Activated T-cell treated with anti-CD3 and anti-CD28 coated beads, Interleukin-2, amount 50 U/mL, for 1 hour (primary cell): Measurements from ENCODE around the gene HOXB4.
"Not testable (repeated sequence)": the region's sequence is repeated elsewhere in the genome, so short reads cannot be mapped to it uniquely, and the experiment has no call there.

Experiments used
- DNase-seq: peaks from one replicate; pipeline ENCODE4 v3.0.0-alpha.2; 2020

HOXB4 gene

DNA sequence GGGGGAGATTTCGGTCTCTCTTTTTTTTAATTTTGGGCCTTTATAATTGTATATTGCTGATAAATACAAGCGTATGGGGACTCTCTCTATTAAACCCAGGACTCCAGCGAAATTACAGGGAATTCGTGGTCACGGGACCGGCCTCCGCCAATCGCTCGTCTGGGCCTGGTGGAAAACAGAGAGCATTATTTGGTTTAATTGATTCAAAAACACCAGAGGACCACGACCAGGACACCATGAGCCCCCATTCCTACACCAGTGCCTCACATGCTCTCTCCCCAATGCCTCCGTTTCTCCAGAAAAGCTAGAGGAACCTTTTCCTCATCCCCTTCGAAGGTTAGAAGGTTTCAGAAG is 33.2 kb downstream of the HOXB4 start, which contains the start of gene HOXB2:
HOXB2 (minus strand) TSS at position 88 of the 354 bp plus-strand sequence. CDS start 198 bp downstream, outside the sequence.
- no peak for DNase-seq

DNA sequence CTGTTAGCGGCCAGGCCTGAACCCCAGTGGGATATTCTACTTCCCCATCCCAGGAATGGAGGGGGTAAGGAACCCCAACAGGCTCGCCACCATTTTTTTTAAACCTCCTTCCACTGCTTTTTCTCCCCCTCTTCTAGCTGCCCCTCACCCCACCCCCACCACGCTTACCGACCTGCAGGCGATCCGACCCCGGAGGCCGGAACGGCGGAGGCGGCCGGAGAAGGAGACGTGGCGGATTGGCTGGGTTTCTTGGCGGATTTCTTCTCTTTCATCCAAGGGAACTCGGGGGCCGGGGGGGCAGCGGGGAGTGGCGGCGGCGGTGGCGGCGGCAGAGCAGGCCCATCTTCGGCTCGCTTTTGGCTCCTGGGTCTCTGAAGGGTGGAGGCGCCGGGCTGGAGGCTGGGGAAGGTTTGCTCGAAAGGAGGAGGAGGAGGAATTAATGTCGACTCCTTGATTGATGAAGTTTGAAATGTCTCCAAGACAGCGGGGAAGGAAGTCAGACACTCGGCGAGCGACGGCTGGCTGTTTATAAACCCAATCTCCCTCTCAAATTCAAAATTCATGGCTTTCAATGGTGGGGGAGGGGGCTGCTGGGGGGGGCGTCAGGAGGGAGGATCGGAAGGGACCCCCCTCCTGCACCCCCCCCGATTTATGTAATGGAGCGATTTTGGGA is 33.7 kb downstream of the HOXB4 start:
- DNase-seq = peak; percentile 52

DNA sequence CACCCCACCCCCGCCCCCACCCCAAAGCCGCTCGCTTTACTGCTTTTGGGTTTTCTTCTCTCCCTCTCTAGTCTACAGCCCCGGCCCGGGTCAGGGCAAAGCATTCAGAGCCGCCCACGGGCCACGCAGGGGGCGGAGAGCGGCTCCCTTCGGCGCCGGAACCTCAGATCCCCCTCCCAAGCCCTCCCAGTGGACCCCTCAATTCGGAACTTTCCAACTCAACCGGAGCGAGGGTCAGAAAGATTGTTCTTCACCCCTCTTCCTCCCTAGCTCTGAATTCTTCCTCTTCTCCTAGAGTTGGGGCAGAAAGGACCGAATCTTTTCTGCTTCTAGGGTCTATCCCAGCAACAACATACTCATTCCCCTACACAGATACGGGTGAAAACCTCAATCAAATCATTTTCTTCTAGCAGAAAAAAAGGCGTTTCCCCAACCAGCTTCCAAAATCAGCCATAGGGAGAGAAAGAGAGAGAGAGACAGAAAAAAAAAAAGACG is 34.2 kb downstream of the HOXB4 start:
- DNase-seq = no peak

DNA sequence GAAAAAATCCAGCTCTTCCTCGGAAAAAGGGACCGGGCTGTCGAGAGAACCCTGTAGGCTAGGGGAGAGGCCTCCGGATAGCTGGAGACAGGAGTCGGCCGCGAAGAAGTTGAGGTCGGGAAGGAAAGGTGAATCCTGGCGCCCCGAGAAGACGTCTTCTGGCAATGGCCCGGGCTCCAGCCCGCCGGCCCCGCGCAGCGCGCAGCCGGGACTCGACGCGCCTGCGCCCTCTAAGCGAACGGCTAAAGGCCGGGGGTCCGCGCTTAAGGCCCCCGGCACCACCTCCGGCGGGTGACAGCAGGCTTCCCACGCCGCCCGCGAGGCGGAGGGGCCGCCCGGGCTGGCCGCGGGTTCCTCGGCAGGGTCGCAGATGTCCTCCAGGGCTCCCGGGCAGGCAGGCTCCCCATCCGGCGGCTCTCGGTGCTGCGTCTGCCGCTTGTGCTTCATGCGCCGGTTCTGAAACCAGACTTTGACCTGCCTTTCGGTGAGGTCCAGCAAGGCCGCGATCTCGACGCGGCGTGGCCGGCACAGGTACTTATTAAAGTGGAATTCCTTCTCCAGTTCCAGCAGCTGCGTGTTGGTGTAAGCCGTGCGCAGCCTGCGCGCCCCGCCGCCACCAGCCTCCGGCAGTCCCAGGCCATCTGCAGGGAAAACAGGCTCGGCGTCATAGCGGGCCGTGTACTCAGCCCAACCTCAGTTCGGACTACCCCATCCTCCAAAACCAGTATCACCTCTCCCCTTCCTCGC is 34.9 kb downstream of the HOXB4 start:
- DNase-seq = peak; percentile 72

DNA sequence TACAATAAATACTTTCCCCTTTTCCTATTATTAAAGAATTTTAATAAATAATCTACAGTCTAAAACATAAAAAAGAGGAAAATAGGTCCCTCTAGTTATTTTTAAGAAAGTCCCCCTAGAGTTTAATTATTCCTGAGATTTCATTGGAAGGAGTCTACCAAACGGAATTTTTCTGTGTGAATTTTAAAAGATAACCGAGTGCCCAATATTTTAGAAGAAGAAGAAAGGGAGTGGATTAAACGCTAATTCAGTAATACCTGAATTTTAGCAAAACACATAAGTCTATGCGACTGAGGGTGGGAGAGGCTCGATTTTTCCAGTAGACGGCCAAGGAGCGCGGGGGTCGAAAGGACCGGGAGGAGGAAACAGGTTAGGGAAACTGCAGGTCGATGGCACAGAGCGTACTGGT is 35.4 kb downstream of the HOXB4 start:
- DNase-seq = no peak

DNA sequence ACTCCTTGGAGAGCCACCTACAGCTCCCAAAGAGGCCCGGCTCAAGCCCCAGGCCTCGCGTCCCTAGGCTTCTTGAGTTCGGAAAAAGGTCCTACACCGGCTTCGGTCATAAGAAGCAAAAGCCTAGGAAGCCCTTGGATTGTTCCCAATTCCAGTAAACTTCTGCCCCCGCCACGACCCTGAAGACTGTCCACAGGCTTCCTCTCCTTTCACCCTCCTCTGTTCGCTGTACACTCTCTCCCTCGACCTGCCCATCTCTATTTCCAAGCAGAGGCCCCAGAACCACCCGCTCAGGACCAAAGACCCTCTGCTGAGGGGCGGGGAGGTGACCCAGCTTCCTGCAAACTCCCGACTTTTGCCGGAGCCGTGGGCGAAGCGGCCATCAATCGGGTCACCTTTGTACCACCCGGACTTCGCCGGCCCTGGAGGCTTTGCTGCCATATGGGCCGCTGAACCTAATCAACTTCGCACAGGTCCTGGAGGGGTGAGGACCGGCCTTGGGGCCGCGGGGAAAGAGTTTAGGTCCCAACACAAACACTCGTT is 36.0 kb downstream of the HOXB4 start:
- DNase-seq = peak; percentile 54

DNA sequence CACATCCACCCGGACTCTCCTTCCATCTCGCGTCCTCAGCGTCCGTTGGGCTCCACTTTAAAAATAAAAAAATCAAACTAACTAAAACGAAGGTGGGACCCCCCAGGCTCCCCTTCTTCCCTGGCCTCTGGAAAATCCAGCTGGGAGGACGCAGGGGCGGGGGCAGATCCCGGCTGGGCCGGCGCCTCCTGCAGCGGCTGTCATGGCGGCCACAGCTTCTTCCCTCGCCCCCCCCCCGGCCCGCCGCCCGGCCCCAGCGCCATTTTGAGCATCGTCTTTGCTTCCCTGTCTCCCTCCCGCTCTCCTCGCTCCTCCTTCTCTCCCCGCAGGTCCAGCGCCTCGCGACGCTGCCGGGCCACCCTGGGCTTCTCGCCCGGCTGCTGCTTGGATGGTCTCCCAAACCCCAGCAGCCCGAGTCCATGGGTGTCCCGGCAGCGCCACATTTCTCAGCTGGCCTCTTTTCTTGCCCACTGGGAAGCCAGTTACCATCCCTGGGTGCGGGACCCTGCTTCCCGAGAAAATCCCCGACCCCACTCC is 36.5 kb downstream of the HOXB4 start:
- DNase-seq = peak; percentile 63

DNA sequence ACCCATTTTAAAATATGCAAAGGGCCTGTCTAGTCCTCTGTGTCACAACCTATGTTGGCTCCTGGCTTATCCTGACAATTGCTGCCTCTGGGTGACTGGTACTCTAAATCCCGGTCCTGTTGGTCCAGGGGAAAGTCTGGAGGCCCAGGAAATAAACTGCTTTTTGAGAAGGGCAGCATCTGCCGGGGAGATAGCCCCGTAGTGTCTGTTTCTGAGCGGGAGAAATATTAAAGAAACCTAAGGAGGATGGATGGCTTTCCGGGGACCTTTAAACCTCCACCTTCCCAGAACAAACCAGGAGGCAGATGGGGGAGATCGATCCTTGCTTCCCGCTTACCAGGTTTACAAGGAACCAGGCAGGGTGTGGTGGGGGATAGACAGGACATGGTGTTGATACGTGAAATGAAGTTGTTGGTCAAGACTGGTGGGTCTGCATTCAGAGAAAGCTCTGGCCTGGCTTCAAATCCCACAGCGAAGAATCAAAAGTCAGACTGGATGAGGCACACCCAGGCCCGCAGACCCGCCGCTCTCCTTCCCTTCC is 37.0 kb downstream of the HOXB4 start:
- DNase-seq = peak; percentile 33

DNA sequence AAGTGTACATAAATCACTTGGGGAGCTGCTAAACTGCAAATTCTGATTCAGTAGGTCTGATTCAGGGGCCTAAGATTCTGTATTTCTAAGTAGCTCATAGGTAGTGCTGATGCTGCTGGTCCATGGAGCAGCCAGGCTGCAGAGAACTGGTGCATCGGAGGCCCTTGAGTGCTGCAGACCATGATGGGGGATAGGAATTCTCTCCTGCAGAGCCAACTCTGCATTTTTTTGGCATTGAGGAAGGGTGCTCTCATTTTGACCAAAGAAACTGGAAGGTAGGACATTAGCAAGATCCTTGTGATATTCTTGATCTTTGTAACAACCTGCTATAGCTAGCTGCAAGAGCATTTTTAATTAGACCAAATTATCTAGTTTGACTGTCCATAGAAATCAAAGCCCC is 37.9 kb downstream of the HOXB4 start:
- no peak for DNase-seq

DNA sequence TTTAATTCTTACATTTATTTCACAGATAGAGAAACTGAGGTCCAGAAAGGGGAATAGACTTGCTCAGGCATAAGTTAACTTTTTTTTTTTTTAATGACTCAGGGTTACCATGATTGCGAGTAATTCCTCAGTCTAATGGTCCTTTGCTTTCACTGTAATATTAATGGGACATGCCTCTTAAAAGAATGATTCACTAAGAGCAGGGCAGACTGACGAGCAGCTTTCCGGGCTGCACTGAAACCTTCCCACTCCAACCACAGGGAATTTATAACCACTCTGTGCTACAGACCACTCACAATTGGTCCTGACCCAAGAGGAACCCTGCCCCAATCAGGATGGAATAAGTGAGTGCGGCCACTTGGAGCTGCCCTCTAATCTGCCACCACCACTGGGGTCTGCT is 39.0 kb downstream of the HOXB4 start:
- DNase-seq = no peak

DNA sequence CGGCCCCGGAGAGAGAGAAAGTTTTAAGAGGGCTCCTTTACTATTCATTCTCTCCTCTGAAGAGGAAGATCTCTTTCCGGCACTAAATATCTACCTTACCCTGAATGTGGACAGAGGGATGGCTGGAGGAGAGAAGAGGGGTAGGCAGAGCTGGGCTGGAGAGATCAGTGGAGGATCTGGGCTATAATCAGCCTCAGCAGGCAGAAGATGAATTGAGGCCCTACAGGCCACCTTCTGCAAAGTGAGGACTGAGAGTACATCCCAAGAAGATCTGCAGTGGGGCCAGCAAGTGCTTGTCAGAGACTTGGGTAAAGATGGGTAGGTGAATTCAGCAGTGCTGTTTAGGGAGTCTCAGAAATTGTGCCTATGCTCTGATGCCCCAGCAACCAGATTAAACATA is 40.8 kb downstream of the HOXB4 start:
- no peak for DNase-seq

DNA sequence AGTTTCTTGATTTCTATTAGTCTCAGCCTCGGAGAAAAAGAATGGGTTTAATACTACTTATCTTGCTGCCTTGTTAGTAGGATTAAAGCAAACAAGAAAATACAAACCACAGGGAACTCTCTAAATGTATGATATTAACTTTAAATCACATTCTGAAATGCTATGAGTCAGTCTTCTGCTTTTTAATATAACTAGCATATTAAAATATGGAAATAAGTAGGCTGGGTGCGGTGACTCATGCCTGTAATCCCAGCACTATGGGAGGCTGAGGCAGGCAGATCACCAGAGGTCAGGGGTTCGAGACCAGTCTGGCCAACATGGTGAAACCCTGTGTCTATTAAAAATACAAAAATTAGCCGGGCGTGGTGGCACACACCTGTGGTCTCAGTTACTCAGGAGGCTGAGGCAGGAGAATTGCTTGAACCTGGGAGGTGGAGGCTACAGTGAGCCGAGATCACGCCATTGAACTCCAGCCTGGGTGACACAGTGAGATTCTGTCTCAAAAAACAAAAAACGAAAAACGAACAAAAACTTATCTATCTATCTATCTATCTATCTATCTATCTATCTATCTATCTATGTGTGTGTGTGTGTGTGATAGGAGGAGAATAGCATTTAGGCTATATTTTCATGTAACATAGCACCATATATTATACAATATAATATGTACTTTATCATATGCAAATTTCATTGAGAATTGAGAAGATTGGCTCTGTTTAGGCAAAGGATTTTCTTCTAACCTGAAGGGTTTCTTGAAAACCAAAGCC is 42.2 kb downstream of the HOXB4 start:
- not testable (repeated sequence) for DNase-seq

DNA sequence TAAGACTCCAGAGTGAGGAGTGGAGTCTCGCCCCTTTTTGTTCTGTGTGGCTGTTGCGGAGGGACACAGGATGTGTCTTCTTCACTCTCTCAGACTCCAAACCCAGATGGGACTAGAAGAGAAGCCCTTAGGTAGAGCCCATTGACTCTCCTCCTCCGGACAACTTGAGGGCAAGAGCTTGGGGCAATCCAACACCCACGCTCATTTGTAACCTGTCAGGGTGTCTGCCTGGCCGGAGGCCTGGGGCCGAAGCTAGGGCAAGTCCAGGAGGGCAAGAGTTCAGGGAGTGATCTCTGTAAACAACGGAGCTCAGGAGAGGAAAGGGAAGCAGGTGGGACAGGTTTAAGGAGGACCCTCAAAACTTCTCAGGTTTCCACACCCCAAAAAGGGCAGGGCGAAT is 45.9 kb downstream of the HOXB4 start:
- no peak for DNase-seq

DNA sequence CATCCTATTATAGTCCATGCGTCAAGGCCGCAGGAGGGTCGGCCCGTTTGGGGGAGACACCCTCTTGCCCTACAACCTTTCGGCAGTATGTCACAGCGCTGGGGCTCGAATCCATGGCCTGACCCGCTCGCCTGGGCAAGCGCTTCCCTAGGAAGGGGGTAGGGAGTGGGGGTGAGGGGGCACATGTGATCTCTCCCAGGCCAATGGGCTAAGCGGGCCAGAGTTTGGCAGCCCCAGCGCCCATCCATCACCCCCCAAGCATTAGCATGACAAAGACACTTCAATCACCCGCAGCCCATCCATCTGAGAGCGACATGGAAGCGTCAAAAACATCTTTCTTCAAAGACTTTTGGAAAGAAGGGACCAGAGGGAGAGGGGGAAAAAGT is 47.3 kb downstream of the HOXB4 start, which contains the start of gene HOXB1:
HOXB1 (minus strand) TSS at position 125 of the 386 bp plus-strand sequence; CDS start at position 18, 107 bp downstream.
- no peak for DNase-seq

DNA sequence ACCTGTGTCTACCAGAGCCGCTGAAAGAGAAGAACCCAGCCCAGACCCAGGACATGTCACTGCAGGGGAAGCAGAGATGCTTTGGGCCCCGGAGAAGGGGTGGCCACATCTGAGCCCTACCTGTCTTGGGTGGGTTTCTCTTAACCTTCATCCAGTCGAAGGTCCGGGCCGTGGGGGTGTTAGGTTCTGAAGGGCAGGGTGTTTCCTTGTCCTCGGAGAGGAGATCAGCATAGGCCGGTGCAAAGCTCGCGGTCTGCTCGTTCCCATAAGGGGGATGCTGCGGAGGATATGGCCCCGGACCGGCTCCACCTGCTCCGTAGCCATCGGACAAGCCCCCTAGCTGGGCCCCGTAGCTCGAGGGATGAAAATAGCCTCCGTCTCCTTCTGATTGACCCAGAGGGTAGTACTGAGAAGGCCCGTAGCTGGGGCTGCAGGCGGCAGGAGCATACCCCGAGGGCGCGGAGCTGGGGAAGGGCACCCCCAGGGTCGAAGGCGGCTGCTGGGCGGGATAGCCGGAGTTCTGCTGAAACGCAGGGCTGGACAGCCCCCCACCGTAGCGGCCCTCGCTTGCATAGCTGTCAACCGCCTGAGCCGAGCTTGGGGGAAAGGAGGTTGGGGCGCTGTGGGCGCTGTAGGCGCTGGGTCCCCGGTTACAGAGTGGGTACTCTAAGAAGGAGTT is 47.8 kb downstream of the HOXB4 start:
- no peak for DNase-seq

DNA sequence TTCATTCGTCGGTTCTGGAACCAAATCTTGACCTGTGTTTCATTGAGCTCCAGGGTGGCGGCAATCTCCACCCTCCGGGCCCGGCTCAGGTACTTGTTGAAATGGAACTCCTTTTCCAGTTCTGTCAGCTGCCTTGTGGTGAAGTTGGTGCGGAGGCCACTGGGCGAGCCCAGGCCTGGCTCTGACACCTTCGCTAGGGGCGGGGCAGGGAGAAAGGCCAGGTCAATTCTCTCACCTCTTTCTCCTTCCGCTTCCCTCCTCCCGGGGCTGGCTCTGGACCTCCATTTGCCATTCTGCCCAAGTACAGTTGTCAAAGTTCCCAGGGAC is 48.5 kb downstream of the HOXB4 start:
- DNase-seq = no peak

DNA sequence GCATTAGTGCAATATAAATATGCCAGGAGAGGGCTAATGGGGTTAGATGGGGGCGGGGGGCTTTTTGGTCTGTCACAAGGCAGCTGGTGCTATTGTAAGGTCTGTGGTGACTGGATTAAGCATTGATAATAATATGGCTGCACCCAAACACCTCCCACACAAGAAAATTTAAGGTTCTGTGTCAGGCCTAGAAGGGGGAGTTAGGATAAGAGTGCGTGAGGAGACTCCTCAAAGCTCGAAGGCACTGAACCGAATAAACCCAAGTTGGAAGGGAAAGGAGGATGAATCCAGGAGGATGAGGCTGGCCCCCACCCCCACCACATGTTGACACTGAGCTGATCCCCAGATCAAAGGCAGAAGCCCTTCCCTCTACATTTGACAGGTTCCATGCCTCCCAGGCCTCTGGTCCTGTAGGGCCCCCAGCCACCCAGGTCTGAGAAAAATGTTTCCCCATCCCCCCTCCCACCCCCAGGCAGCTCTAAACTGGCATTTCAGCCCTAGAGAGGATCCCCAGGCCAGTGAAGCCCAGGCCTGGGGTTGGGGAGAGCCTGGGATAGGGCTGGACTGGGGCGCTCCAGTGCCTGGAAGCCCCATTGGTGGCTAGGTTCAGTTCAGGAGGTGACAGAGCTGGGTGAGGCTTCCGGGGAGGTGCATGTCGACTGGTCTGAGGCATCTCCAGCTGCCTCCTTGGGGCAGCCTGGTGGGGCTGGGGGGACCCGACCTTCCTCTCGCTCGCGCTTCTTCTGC is 49.0 kb downstream of the HOXB4 start:
- no peak for DNase-seq

DNA sequence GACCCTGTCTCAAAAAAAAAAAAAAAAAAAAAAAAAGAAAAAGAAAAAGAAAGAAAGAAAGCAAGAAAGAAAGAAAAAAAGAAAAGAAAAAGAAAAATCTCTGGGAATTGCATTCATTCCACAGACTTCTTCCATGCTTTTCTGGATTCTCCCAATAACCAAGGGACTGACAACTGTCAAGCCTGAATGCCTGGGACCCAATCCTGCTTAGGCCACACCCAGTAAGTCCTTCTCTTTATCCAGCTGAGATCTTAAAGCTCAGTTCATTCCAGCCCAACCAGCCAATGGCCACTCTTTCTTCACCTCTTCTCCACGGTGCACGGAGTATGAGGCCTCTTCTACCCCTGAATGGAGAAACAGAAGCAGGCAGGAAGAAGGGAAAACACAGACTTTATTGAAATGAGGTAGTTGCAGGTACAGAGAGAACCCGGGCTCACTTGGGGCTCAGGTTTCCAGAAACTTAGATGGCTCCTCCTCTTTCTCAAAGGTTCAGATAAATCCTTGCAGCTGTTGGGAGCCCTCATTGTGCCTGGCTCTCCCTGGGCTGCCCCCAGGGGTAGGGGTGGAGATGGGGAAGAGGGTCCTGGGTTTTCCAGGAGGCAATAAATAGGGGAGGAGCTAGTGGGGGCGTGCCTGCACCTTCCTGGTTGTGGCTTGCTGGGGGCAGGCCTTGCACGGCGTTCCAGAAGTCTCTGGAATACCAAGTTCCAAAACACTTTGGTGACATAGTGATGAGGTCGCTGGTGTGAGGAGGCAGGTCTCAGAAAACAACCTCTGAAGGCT is 49.8 kb downstream of the HOXB4 start:
- DNase-seq = no peak

DNA sequence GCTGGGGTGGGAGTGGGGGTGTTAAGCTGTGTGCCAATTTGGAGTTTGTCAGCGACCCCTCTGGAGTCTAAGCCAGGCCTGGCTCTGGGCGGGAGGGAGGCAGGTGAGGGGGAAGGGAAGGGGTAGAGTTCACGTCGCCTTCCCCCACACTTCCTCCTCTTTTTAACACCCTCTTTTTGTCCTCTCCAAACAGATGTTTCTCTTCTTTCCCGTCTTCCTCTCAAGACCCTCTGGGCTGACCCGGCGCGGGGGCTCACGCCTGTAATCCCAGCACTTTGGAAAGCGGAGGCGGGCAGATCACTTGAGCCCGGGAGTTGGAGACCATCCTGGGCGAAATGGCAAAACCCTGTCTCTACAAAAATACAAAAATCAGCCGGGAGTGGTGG is 50.6 kb downstream of the HOXB4 start:
- DNase-seq = no peak
